Measurements from ENCODE around the gene PDZD2. TPM values are rescaled to one million over a fixed set of nuclear protein-coding genes. Genes with fewer than 3 reads are reported as not detected.

Gene PDZD2
- total RNA-seq, 1 experiment from 2014 or later: 23.0 TPM

- Mint-ChIP-seq H3K4me3 (ENCODE audit: unreplicated experiment) (no peak overlapping the region), H3K27me3 (ENCODE audit: insufficient read depth, unreplicated experiment) (no peaks in the 10 kb centered on the region), H3K9me3 (ENCODE audit: unreplicated experiment) (no peaks in the 10 kb centered on the region), H3K27ac (ENCODE audit: low read depth, unreplicated experiment) (no peak overlapping the region), H3K4me1 (ENCODE audit: insufficient read depth, unreplicated experiment) (peaks cover 40% of the 10 kb centered on the region), H3K36me3 (ENCODE audit: insufficient read depth, unreplicated experiment) (peaks cover 41% of the 10 kb centered on the region)
- DNase-seq (ENCODE audit: unreplicated experiment): no peak
- no peak for TF ChIP-seq CTCF (IDR thresholded peaks at IDR 0.05; ENCODE audit: unreplicated experiment)
- intact Hi-C loops (cut with micrococcal nuclease): loop anchor here (5.0 kb wide), 2 partner anchors 41 to 71 kb away; no protein-coding TSS in a partner anchor
- BruUV-seq (replicated peaks): no TSS peak
- CTCF ChIA-PET: no interaction called here
- POLR2A ChIA-PET: interaction anchor here (0.7 to 1.0 kb wide), 3 partner anchors 42 to 133 kb away, joined by 3 to 4 read pairs (median 3); no protein-coding TSS in a partner anchor
Observed at GRCh38 chr5:31986101-31986500, 347.2 kb downstream of the PDZD2 start.

- Mint-ChIP-seq H3K9me3 (ENCODE audit: unreplicated experiment) (no peaks in the 10 kb centered on the region), H3K4me3 (ENCODE audit: unreplicated experiment) (no peak overlapping the region), H3K27me3 (ENCODE audit: insufficient read depth, unreplicated experiment) (no peaks in the 10 kb centered on the region), H3K36me3 (ENCODE audit: insufficient read depth, unreplicated experiment) (peaks cover 40% of the 10 kb centered on the region), H3K4me1 (ENCODE audit: insufficient read depth, unreplicated experiment) (peaks cover 36% of the 10 kb centered on the region), H3K27ac (ENCODE audit: low read depth, unreplicated experiment) (peak overlapping the region; percentile 20)
- CTCF ChIA-PET: interaction anchor here (0.6 to 1.8 kb wide), 8 partner anchors 9 to 399 kb away, joined by 3 to 10 read pairs (median 4); no protein-coding TSS in a partner anchor
- no TSS peak for BruUV-seq (replicated peaks)
- POLR2A ChIA-PET: interaction anchor here (0.6 to 1.9 kb wide), 17 partner anchors 10 to 171 kb away, joined by 3 to 10 read pairs (median 4); no protein-coding TSS in a partner anchor
- peak; percentile 98 for DNase-seq (ENCODE audit: unreplicated experiment)
- intact Hi-C loops (cut with micrococcal nuclease): loop anchor here (1.0 to 5.0 kb wide), 3 partner anchors 39 to 69 kb away; no protein-coding TSS in a partner anchor
- no peak for TF ChIP-seq CTCF (IDR thresholded peaks at IDR 0.05; ENCODE audit: unreplicated experiment)
Observed at GRCh38 chr5:31987985-31988710, 349.2 kb downstream of the PDZD2 start.

- TF ChIP-seq CTCF (IDR thresholded peaks at IDR 0.05; ENCODE audit: unreplicated experiment): no peak
- intact Hi-C loops (cut with micrococcal nuclease): loop anchor here (5.0 kb wide), 1 partner anchor 163 kb away; no protein-coding TSS in a partner anchor
- Mint-ChIP-seq H3K27ac (ENCODE audit: low read depth, unreplicated experiment) (peak overlapping the region; percentile 52), H3K9me3 (ENCODE audit: unreplicated experiment) (no peaks in the 10 kb centered on the region), H3K4me3 (ENCODE audit: unreplicated experiment) (no peak overlapping the region), H3K4me1 (ENCODE audit: insufficient read depth, unreplicated experiment) (peaks cover 43% of the 10 kb centered on the region), H3K27me3 (ENCODE audit: insufficient read depth, unreplicated experiment) (no peaks in the 10 kb centered on the region), H3K36me3 (ENCODE audit: insufficient read depth, unreplicated experiment) (peaks cover 25% of the 10 kb centered on the region)
- POLR2A ChIA-PET: interaction anchor here (0.6 to 1.3 kb wide), 9 partner anchors 10 to 166 kb away, joined by 3 to 5 read pairs (median 3); no protein-coding TSS in a partner anchor
- BruUV-seq (replicated peaks): no TSS peak
- CTCF ChIA-PET: interaction anchor here (0.5 to 1.5 kb wide), 8 partner anchors 36 to 165 kb away, joined by 3 to 6 read pairs (median 3); no protein-coding TSS in a partner anchor
- peak; percentile 16 for DNase-seq (ENCODE audit: unreplicated experiment)
Observed at GRCh38 chr5:31990081-31990650, 351.2 kb downstream of the PDZD2 start.

GRCh38 chr5:31990701-31991110, 351.8 kb downstream of the PDZD2 start:
- TF ChIP-seq CTCF (IDR thresholded peaks at IDR 0.05; ENCODE audit: unreplicated experiment): no peak
- BruUV-seq (replicated peaks): no TSS peak
- H3K4me3 Mint-ChIP-seq (ENCODE audit: unreplicated experiment): no peak overlapping the region
- peaks cover 29% of the 10 kb centered on the region for H3K36me3 Mint-ChIP-seq (ENCODE audit: insufficient read depth, unreplicated experiment)
- H3K27me3 Mint-ChIP-seq (ENCODE audit: insufficient read depth, unreplicated experiment): no peaks in the 10 kb centered on the region
- peak; percentile 84 for DNase-seq (ENCODE audit: unreplicated experiment)
- H3K9me3 Mint-ChIP-seq (ENCODE audit: unreplicated experiment): no peaks in the 10 kb centered on the region
- ChIA-PET POLR2A (interaction anchor here (0.6 to 1.3 kb wide), 9 partner anchors 11 to 167 kb away, joined by 3 to 6 read pairs (median 3); no protein-coding TSS in a partner anchor), CTCF (interaction anchor here (0.5 to 1.5 kb wide), 7 partner anchors 35 to 643 kb away, joined by 3 to 6 read pairs (median 3); no protein-coding TSS in a partner anchor)
- intact Hi-C loops (cut with micrococcal nuclease): loop anchor here (5.0 kb wide), 1 partner anchor 163 kb away; no protein-coding TSS in a partner anchor
- peaks cover 43% of the 10 kb centered on the region for H3K4me1 Mint-ChIP-seq (ENCODE audit: insufficient read depth, unreplicated experiment)
- H3K27ac Mint-ChIP-seq (ENCODE audit: low read depth, unreplicated experiment): peak overlapping the region; percentile 52
